Astrocyte of the spinal cord (primary cell): Measurements from ENCODE around the gene SERP2.

Source experiments
- DNase-seq: peaks from one replicate; pipeline ENCODE4 v3.0.0; 2011; ENCODE audit warnings: low read depth, low spot score
- H3K4me3 ChIP-seq: 2 replicates; pipeline ENCODE4 v1.5.1; 2011; ENCODE audit warnings: low read depth, mild to moderate bottlenecking, low read length, moderate library complexity
- CTCF ChIP-seq: IDR thresholded peaks from 2 replicates; pipeline ENCODE4 v1.5.1; 2012; ENCODE audit warnings: low read depth, mild to moderate bottlenecking, low read length, inconsistent platforms
- in situ Hi-C: cut with HindIII; loops from 2 replicates; pipeline ENCODE4 v1.10.0; 2017; ENCODE audit warnings: low sequenced_read_pairs

The SERP2 gene

GRCh38 chr13:44423824-44424223, 50.2 kb downstream of the SERP2 start:
- H3K4me3 ChIP-seq, result no peak overlapping the region
- in situ Hi-C loops, result no loop called here
- no peak for TF ChIP-seq CTCF
- no peak for DNase-seq

GRCh38 chr13:44425041-44425814, 51.6 kb downstream of the SERP2 start:
- H3K4me3 ChIP-seq, result no peak overlapping the region
- no peak for DNase-seq
- in situ Hi-C loops, result loop anchor here (25.0 kb wide), 1 partner anchor 113 kb away; no protein-coding TSS in a partner anchor
- no peak for TF ChIP-seq CTCF

GRCh38 chr13:44425815-44426078, 52.1 kb downstream of the SERP2 start:
- no peak for TF ChIP-seq CTCF
- no peak for DNase-seq
- in situ Hi-C loops, result loop anchor here (25.0 kb wide), 1 partner anchor 113 kb away; no protein-coding TSS in a partner anchor

GRCh38 chr13:44426461-44426860, 52.8 kb downstream of the SERP2 start:
- DNase-seq, result no peak
- in situ Hi-C loops, result loop anchor here (25.0 kb wide), 1 partner anchor 114 kb away; no protein-coding TSS in a partner anchor
- no peak overlapping the region for H3K4me3 ChIP-seq
- TF ChIP-seq CTCF, result no peak

More at GRCh38 chr13:44425815-44426078, 52.1 kb downstream of the SERP2 start:
- H3K4me3 ChIP-seq, result no peak overlapping the region

- DNase-seq, result no peak
- H3K4me3 ChIP-seq, result no peak overlapping the region
- in situ Hi-C loops, result loop anchor here (25.0 kb wide), 1 partner anchor 117 kb away; no protein-coding TSS in a partner anchor
- TF ChIP-seq CTCF, result no peak
Observed at GRCh38 chr13:44429311-44429710, 55.7 kb downstream of the SERP2 start.

- TF ChIP-seq CTCF, result no peak
- in situ Hi-C loops, result loop anchor here (25.0 kb wide), 1 partner anchor 119 kb away; no protein-coding TSS in a partner anchor
- H3K4me3 ChIP-seq, result no peak overlapping the region
- DNase-seq, result no peak
Observed at GRCh38 chr13:44431150-44431549, 57.5 kb downstream of the SERP2 start.
